GDM1 (cell line): ENCODE measurements around the gene RBPMS2.
"Not testable (repeated sequence)": the region's sequence is repeated elsewhere in the genome, so short reads cannot be mapped to it uniquely, and the experiment has no call there.

ENCODE experiments used
- DNase-seq: peaks from one replicate; lab custom pipeline; 2025; lab: John Stamatoyannopoulos, UW

RBPMS2 gene

GRCh38 chr15:64775551-64776401 lies at the start of gene RBPMS2:
Gene RBPMS2 (minus strand): TSS chr15:64775589. CDS start chr15:64775319, 270 bp downstream.
- DNase-seq, result no peak

GRCh38 chr15:64824929-64825430 lies 49.6 kb upstream of the RBPMS2 start:
- no peak for DNase-seq

GRCh38 chr15:64816452-64816851 lies 41.1 kb upstream of the RBPMS2 start:
- no peak for DNase-seq

GRCh38 chr15:64814965-64815364 lies 39.6 kb upstream of the RBPMS2 start:
- not testable (repeated sequence) for DNase-seq

GRCh38 chr15:64814283-64814682 lies 38.9 kb upstream of the RBPMS2 start:
- not testable (repeated sequence) for DNase-seq

- no peak for DNase-seq
These were observed 37.7 kb upstream of the RBPMS2 start for GRCh38 chr15:64813075-64813474.

- DNase-seq, result no peak
These were observed 35.3 kb upstream of the RBPMS2 start for GRCh38 chr15:64810497-64811326.

DNA sequence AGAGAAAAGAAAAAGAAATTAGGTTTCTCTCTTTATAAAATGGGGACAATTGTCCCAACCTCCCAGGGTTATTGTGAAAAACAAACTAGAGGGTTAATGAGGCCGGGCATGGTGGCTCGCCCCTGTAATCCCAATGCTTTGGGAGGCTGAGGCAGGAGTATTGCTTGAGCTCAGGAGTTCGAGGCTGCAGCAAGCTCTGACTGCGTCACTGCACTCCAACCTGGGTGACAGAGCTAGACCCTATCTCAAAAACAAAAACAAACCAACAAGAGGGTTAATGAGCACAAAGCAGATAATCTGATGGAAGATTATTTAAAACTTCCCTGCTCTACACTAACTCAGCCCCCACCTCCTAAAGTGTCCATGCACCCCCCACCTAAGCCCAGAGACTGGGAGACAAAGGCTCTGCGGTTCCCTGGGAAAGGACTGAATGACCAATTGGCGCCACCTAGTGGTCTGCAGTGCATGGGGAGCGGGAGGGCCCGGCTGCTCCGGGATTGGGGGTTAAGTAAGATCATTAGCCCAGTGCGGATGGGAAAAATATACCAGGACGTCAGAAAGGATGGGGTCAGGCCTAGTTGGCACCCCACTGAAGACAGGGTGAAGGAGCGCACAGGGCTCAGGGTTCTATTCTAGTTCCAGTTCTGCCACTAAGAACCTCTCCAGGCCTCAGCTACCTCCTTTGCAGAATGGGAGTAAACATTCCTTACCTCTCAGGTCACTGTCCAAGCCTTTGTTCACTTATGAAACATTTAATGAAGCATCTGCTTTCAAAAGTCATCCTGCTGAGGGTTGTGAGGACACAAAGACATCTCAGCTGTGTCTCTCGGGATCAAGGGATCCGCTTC lies 34.5 kb upstream of the RBPMS2 start:
- peak; percentile 47 for DNase-seq

- DNase-seq, result no peak
These were observed 33.5 kb upstream of the RBPMS2 start for GRCh38 chr15:64808785-64809453.

- no peak for DNase-seq
These were observed 32.4 kb upstream of the RBPMS2 start for GRCh38 chr15:64807751-64808222.

GRCh38 chr15:64807051-64807749 lies 31.8 kb upstream of the RBPMS2 start:
- DNase-seq, result no peak

- DNase-seq, result no peak
These were observed 31.1 kb upstream of the RBPMS2 start for GRCh38 chr15:64806509-64806908.

GRCh38 chr15:64804619-64805018 lies 29.2 kb upstream of the RBPMS2 start:
- no peak for DNase-seq

- DNase-seq, result no peak
These were observed 28.1 kb upstream of the RBPMS2 start for GRCh38 chr15:64803526-64803925.

DNA sequence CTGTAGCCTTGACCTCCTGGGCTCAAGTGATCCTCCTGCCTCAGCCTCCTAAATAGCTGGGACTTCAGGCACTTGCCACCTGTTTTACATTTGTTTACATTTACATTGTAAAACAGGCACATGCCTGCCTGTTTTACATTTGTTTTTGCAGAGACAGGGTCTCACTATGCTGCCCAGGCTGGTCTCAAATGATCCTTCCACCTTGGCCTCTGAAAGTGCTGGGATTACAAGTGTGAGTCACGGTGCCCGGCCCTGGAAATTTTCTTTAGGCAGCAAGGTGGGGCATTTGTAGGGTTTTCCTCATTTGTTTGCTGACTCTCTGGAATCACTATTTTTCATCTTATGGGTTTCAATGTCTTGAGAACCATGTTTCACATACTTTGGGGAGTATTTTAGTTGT lies 25.1 kb upstream of the RBPMS2 start:
- no peak for DNase-seq

GRCh38 chr15:64798905-64799304 lies 23.5 kb upstream of the RBPMS2 start:
- DNase-seq, result not testable (repeated sequence)

GRCh38 chr15:64795921-64796320 lies 20.5 kb upstream of the RBPMS2 start:
- not testable (repeated sequence) for DNase-seq

GRCh38 chr15:64795299-64795698 lies 19.9 kb upstream of the RBPMS2 start:
- not testable (repeated sequence) for DNase-seq

DNA sequence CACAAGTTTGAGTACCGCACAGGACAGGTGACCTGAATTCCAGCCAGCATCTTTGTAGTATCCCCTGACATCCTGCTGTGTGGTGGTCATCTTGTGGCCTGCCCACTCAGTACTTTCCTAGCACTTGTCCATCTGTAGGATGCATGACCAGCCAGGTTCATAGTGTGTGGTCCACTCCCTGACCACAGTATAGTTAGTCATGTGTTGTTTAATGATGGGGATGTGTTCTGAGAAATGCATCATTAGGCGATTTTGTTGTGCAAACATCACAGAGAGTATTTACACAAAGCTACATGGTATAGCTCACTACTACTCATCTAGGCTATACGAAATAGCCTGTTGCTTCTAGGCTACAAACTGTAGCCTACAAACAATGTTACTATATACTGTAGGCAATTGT lies 16.9 kb upstream of the RBPMS2 start:
- no peak for DNase-seq

GRCh38 chr15:64791401-64791800 lies 16.0 kb upstream of the RBPMS2 start:
- no peak for DNase-seq
